GM11168 (cell line): ENCODE results near the gene AXIN2.

Source experiments
- in situ Hi-C: fragments of 300-500 bp; cut with MboI; formaldehyde crosslinking; loops from one replicate; pipeline ENCODE4 v1.12.0; 2022; ENCODE audit warnings: low sequenced_read_pairs; ENCODE audit not compliant: unreplicated experiment

The AXIN2 gene

DNA sequence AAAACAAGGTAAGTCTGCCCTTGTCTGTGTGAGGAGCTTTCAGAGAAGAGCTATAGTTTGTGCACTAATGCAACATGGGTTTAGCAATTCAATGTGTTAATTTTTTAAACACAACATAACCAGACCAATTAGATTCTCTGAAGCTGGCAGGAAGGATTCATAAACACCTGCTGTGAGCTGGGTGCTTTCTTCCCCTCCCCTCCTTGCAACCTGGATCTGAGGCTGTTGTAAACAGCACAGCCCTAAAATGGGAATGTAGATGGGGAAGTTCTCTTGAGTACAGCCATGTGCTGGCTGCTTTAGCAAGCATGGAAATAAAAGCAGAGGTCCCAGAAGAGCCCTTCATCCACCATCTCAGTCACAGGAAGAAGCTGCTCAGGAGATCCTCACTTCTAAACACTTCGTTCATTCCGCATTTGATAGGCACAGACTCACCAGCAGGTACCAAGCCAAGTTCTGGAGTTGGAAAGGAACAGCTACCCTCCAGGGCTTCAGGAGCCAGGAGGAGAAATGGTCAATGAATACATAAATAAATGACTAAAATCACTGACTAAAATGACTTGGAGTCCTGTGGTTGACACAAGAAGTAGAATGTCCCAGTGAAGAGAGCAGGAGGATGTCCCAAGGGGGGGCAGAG, 21.7 kb downstream of the AXIN2 start:
- in situ Hi-C loops, result no loop called here

GRCh38 chr17:65538675-65539529, 22.5 kb downstream of the AXIN2 start:
- in situ Hi-C loops, result no loop called here

- in situ Hi-C loops, result no loop called here
Observed at GRCh38 chr17:65537845-65538674, 23.4 kb downstream of the AXIN2 start.

- in situ Hi-C loops, result no loop called here
Observed at GRCh38 chr17:65537343-65537844, 24.1 kb downstream of the AXIN2 start.

DNA sequence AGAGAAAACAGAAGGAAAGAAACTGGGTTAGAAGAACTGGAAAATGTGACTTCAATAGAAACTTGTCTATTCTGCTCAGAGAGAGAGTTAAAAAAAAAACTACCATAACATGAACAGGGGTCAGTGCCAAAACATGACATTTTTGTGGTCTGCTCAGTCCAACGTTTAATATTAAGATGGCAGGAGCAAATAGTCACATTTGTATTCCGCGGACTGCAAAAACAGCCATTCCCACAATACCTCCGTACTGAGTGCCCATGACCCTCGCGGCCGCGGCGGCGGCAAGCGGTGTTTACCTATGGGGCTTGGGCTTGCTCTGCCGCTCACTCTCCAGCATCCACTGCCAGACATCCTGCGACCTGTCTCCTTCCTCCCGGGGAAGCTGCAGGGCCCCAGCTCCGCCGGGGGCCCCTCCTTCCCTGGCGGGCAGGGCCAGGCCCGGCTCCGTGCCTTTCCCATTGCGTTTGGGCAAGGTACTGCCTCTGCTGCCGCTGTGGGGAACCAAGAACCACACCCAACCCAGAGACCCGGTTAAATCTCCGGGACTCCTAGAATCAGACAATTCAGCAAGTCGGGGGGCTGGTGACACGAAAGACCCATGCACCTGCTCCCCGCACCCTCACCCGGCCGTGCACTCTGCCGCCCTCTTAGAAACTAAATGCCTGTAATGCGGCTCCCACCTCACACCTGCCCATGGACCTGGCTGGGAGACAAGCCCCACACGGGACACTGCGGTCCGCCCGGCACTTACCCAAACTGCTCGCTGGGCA, 24.7 kb downstream of the AXIN2 start:
- in situ Hi-C loops, result no loop called here

DNA sequence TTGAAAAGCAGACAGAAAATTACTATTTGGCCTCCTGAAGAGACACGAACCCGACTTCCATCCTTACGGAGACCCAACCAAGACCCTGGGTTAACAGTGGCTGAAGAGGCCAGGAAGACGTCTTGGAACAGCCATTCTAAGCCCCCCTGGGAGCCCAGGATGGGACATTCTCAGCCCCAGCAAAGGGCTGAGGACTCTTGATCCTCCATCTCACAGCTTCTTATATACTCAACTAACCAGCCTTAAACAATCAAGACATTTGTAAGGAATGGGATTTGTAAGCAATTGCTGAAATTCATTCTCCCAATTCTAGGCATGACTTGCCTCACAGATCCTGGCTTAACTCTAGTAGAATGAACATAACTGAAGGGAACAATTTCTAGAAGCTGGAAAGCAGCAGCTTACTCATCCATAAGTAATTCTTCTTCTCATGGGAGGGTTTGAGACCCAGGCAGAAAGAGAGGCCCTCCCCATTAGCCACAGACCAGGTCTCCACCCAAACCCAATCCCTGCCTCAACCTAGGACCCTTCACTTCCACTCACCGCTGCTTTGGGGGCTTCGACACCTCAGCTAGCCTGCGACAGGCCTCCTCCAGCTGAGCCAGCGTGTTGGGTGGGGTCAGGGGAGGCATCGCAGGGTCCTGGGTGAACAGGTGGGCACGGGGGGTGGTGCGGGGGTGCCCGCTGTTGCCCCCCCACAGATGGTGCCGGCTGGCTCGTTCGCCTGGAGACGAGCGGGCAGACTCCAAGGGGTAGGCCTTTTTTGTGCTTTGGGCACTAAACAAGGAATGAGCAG, 25.5 kb downstream of the AXIN2 start:
- in situ Hi-C loops, result no loop called here

DNA sequence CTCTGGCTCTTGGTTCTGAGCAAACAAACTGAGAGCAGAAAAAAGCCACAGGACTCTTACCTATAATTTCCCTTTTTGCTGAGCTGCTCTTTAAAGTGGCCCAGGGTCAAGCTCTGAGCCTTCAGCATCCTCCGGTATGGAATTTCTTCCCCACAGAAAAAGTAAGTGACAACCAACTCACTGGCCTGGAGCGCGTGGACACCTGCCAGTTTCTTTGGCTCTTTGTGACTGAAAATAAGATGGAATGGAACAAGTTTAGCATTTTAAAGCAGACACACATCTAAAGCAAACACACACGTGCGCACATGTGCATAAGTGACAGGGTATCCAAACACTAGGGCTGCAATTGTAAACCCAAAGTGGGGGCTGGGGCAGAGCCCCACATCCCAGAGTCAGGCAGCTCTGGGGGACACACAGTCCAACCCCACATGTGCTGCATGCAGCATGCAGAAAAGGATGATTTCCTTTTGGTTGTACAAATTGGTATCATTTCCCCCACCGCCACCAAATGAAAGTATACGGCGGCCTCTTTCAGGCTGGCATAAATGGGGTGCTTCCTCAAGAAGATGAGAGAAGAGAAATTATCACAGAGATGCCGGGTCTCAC, 27.5 kb downstream of the AXIN2 start:
- in situ Hi-C loops, result no loop called here

GRCh38 chr17:65533056-65533745, 28.2 kb downstream of the AXIN2 start:
- in situ Hi-C loops, result no loop called here

DNA sequence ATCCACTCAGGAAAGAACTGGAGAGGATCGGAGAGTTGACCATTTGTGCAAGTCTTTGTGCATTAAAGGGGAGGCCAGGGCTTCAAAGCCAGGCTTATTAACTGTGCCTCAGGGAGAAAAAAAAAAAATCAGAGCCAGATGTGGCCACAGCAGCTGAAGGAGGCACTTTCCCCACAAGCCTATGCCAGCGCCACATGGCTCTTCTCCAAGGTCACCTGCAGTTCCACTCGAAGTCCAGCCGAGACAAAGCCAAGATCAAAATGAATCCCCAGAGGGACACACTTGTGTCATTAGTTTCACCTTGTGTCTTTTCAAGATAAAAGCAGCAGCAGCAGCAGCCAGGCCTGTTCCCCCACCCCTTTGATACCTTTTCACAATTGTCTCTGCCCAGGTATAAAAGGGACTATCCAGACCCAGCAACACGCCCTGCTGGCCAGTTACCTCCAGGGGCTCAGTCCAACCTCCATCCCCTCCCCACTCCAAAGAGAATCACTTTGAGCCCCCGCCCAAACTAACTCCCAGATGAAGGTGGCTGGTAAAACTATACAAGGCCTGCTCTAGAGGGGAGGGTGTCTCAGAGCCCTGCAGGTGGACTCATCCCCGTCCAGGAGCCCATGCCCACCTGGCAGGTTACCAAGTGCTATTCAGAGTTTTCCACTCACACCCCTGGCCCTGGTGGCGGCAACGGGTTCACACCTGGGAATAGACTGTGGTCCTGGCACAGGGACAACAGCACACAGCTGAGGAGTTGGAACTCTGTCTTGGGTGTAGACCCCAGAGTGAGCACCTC, 29.2 kb downstream of the AXIN2 start:
- in situ Hi-C loops, result no loop called here

GRCh38 chr17:65531256-65532100, 30.0 kb downstream of the AXIN2 start:
- in situ Hi-C loops, result no loop called here

DNA sequence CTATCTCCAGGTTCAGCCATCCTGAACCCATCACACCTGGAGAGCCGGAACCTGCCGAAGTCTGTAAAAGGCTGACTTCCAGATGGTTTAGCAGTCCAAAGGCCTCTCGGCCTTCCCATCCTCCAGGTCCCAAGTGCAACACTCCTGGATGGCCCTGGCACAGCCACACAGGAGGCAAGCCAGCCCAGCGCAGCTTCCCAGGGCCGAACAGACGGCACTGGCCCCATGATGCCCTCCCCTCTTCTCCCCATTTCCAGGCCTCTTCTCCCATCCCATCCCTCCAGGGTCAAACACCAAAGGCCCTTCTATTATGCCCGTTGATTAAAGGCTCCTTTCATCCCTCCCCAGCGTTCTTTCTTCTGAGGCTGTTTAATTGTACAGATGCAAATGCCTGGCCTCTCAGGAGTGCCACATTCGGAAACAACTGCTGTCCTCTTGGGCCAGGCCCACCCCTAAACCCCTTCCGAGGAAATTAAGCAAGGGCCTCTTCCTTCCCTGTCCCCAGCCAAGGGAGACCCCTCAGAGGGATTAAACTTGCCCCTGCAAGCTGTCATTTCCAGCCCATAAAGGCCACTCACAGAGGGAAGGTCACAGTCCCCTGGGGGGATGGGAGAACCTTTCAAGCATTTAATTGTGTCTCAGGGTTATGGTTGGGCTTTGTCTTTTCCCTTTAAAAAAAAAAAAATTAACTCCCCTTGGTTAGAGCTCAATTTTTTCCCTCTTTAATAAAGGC, 30.8 kb downstream of the AXIN2 start:
- in situ Hi-C loops, result no loop called here

GRCh38 chr17:65529761-65530522, 31.5 kb downstream of the AXIN2 start:
- in situ Hi-C loops, result no loop called here

DNA sequence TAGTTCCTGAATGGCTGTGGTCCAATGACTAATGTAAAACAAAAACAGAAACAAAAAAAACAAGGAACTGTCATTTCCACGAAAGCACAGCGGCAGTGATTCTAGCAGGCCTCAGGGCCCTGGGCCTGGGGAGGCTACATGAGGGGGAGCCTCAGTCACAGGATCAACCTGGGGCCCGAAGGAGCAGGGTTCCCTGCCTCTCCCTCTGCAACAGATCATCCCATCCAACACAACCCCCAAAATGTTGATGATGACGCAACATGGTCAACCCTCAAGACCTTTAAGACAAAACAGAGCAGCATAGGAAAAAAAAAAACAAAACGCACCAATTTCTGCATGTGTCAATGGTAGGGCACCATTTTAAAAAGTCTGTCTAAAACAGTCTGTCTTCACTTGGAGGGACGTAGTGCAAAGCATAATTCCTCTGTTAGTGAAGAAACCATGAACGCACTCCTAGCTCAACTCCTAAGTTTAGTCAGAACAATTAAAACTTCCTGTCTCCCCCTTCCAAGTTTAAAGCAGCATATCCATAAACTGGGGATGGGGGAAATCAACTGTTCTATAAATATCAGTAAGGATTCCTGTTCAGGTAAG, 32.3 kb downstream of the AXIN2 start:
- in situ Hi-C loops, result no loop called here

DNA sequence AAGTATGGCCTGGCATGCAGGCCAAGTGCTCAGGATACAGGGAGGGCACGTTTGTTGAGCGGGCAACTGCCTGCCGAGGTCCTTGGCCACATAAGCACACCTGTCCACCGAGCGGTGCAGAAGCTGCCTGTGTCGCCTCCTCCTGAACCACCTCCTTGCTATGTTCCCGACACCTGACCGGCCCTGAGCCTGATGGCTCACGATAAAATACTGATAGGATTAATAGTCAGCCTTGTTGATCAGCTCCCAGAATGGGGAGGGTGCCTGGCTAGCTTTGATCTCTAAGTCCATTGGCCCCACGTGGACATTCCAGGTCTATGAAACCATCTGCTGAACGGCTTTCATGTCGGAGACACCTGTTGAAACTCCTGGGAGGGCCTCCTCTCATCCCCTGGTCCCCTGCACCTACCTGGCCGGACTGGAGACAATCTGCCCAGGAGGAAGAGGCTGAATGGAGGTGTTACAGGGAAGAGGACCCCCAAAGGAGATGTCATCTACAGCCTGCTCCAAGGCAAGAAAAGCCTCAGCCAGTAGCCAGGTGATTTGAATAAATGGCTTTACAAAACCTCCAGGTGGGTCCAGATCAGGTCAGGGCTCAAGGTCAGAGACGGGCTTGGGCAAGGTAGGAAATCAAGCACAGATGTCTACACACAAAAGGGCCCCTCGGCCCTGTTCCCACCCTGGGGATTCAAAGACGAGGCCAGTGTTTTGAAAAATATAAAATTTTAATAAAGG, 33.4 kb downstream of the AXIN2 start:
- in situ Hi-C loops, result no loop called here
